Hepatocyte (in vitro differentiated cells): ENCODE measurements around the gene MBP. TPM values are rescaled to one million over a fixed set of nuclear protein-coding genes. Genes with fewer than 3 reads are reported as not detected.

Experiments
- DNase-seq: peaks from one replicate; pipeline ENCODE4 v3.0.0-alpha.2; 2016; ENCODE audit warnings: low spot score
- H2AFZ ChIP-seq: fragments of 200-600 bp; sonication (generic); 2 replicates; pipeline ENCODE4 v1.6.0; 2016; ENCODE audit warnings: antibody characterized with exemption, mild to moderate bottlenecking
- H3K27ac ChIP-seq: fragments of 200-600 bp; sonication (generic); 2 replicates; pipeline ENCODE4 v1.5.1; 2016; ENCODE audit warnings: mild to moderate bottlenecking
- H3K27me3 ChIP-seq: fragments of 200-600 bp; sonication (generic); 2 replicates; pipeline ENCODE4 v1.6.1; 2016
- H3K36me3 ChIP-seq: fragments of 200-600 bp; sonication (generic); replicated peaks from 2 replicates; pipeline ENCODE4 v1.5.1; 2016; ENCODE audit warnings: low read depth; ENCODE audit not compliant: insufficient read depth
- H3K4me1 ChIP-seq: fragments of 200-600 bp; sonication (generic); 2 replicates; pipeline ENCODE4 v1.5.1; 2016; ENCODE audit warnings: mild to moderate bottlenecking, moderate library complexity; ENCODE audit not compliant: insufficient read depth
- H3K4me2 ChIP-seq: fragments of 200-600 bp; sonication (generic); 2 replicates; pipeline ENCODE4 v1.6.0; 2016
- H3K4me3 ChIP-seq: fragments of 200-600 bp; sonication (generic); 2 replicates; pipeline ENCODE4 v1.5.1; 2016; ENCODE audit warnings: mild to moderate bottlenecking
- H3K79me2 ChIP-seq: fragments of 200-600 bp; sonication (generic); 2 replicates; pipeline ENCODE4 v1.6.0; 2017; ENCODE audit warnings: mild to moderate bottlenecking
- H3K9me2 ChIP-seq: fragments of 200-600 bp; sonication (generic); replicated peaks from 2 replicates; pipeline ENCODE4 v1.6.0; 2017; ENCODE audit warnings: mild to moderate bottlenecking; ENCODE audit not compliant: insufficient read depth
- H3K9me3 ChIP-seq: fragments of 200-600 bp; sonication (generic); 2 replicates; pipeline ENCODE4 v1.5.1; 2016; ENCODE audit warnings: low read depth, mild to moderate bottlenecking
- H4K20me1 ChIP-seq: fragments of 200-600 bp; sonication (generic); 2 replicates; pipeline ENCODE4 v1.6.0; 2016; ENCODE audit warnings: mild to moderate bottlenecking; ENCODE audit not compliant: insufficient read depth, poor library complexity, severe bottlenecking
- EZH2 ChIP-seq: fragments of 200-600 bp; sonication (generic); IDR thresholded peaks from 2 replicates; pipeline ENCODE4 v1.6.1; 2016; ENCODE audit warnings: antibody characterized with exemption, mild to moderate bottlenecking, borderline replicate concordance
- EZH2phosphoT487 ChIP-seq: fragments of 200-600 bp; sonication (generic); IDR thresholded peaks from one replicate; pipeline ENCODE4 v1.6.1; 2018; ENCODE audit warnings: antibody characterized with exemption, mild to moderate bottlenecking, low read depth, moderate library complexity; ENCODE audit not compliant: unreplicated experiment, severe bottlenecking
- WGBS: methylation state at CpG from one replicate; pipeline ENCODE4 v1.1.6; 2016; ENCODE audit warnings: low lambda C conversion rate; ENCODE audit errors: missing lambda C conversion rate; 5-methylcytosine and 5-hydroxymethylcytosine counted together
- polyA plus RNA-seq: library from polyadenylated mRNA; unstranded; fragments of >200 nt; fragmentation: Nextera tagmentation; extraction: Ambion mirVana; gene quantifications from 2 replicates; pipeline ENCODE4 v1.2.1, GENCODE V29; 2016
- total RNA-seq: library from RNA; depleted of rRNA; stranded (reverse); fragments of >200 nt; gene quantifications from 2 replicates; pipeline ENCODE4 v1.2.3, GENCODE V29; 2014
- TF ChIP-seq, protein P1 (sequence below): fragments of 200-600 bp; sonication (generic); IDR thresholded peaks from 2 replicates; pipeline ENCODE4 v1.5.1; 2016; ENCODE audit warnings: antibody characterized with exemption, mild to moderate bottlenecking; ENCODE audit not compliant: poor library complexity

MBP gene
- total and polyA plus RNA-seq, 2 experiments from 2014 or later = 21.6 to 22.1 TPM

DNA sequence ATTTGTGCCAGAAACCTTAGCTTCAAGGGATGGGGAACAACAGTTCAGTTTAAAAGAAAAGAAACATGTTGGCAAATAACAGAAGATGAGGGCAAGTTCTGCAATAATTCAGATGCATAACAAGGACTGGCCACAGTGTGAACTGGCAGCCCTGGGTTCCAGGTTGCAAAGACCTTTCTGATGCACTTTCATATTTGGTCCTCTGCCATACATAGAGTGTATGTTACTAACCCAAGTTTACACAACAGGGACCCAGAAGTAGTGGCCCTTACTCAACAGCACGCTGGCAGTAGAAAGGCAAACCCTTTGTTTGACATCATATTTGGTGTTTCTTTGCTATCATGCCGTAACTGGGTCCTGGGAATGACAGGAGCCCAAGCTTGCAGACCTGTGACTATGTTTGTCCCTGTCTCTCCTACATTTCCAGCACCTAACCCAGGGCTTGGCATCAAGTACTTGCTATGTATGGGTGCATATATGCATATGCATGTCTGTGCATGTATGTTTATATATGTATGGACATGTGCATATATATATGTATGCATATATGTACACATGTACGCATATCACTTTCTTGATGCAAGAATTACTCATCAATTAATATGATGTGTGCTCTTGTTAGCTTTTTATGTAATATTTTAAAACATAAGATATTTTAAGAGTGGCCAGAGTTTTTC, 94.3 kb downstream of the MBP start:
- whole genome bisulfite sequencing = 78% methylated on average over 3 of the region's 3 CpGs
- H2AFZ ChIP-seq = no peak overlapping the region
- H3K9me3 ChIP-seq = no peaks in the 10 kb centered on the region
- H3K36me3 ChIP-seq = no peaks in the 10 kb centered on the region
- no peaks in the 10 kb centered on the region for H3K79me2 ChIP-seq
- no peak overlapping the region for H3K27ac ChIP-seq
- H3K4me2 ChIP-seq = no peak overlapping the region
- DNase-seq = no peak
- H3K9me2 ChIP-seq = no peaks in the 10 kb centered on the region
- TF ChIP-seq EZH2phosphoT487 (no peak), EZH2 (no peak)
- TF ChIP-seq, protein P1, sequence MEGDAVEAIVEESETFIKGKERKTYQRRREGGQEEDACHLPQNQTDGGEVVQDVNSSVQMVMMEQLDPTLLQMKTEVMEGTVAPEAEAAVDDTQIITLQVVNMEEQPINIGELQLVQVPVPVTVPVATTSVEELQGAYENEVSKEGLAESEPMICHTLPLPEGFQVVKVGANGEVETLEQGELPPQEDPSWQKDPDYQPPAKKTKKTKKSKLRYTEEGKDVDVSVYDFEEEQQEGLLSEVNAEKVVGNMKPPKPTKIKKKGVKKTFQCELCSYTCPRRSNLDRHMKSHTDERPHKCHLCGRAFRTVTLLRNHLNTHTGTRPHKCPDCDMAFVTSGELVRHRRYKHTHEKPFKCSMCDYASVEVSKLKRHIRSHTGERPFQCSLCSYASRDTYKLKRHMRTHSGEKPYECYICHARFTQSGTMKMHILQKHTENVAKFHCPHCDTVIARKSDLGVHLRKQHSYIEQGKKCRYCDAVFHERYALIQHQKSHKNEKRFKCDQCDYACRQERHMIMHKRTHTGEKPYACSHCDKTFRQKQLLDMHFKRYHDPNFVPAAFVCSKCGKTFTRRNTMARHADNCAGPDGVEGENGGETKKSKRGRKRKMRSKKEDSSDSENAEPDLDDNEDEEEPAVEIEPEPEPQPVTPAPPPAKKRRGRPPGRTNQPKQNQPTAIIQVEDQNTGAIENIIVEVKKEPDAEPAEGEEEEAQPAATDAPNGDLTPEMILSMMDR = no peak
- H3K4me3 ChIP-seq = no peak overlapping the region
- no peaks in the 10 kb centered on the region for H3K4me1 ChIP-seq
- H3K27me3 ChIP-seq = no peaks in the 10 kb centered on the region
- H4K20me1 ChIP-seq = no peaks in the 10 kb centered on the region

DNA sequence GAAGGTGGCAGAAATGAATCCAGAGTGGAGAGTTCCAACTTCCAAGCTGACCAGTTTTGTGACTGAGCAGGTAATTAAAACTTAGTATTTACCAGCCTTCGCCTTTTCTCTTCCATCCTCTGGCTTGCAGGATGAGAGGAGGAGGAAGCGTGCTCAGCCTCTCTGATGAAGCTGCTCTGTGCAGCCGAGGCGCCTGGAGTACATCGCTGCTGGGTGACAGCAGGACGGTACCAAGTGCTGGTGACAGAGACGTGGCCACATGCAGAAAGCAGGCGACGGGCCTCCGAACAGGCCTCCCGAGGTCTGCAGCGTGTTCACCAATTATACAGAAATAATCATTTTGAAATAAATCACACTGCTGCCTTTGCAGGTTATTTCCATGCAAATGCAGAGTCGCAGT, 95.0 kb downstream of the MBP start:
- Histone ChIP-seq H3K27me3 (no peaks in the 10 kb centered on the region), H3K9me2 (no peaks in the 10 kb centered on the region), H3K79me2 (no peaks in the 10 kb centered on the region), H4K20me1 (no peaks in the 10 kb centered on the region), H3K4me2 (no peak overlapping the region), H2AFZ (no peak overlapping the region), H3K4me1 (no peaks in the 10 kb centered on the region), H3K4me3 (no peak overlapping the region), H3K36me3 (no peaks in the 10 kb centered on the region), H3K27ac (no peak overlapping the region), H3K9me3 (no peaks in the 10 kb centered on the region)
- 93% methylated on average over 13 of the region's 13 CpGs for WGBS
- TF ChIP-seq, protein P1 = no peak
- no peak for TF ChIP-seq EZH2phosphoT487
- no peak for TF ChIP-seq EZH2
- DNase-seq = no peak

DNA sequence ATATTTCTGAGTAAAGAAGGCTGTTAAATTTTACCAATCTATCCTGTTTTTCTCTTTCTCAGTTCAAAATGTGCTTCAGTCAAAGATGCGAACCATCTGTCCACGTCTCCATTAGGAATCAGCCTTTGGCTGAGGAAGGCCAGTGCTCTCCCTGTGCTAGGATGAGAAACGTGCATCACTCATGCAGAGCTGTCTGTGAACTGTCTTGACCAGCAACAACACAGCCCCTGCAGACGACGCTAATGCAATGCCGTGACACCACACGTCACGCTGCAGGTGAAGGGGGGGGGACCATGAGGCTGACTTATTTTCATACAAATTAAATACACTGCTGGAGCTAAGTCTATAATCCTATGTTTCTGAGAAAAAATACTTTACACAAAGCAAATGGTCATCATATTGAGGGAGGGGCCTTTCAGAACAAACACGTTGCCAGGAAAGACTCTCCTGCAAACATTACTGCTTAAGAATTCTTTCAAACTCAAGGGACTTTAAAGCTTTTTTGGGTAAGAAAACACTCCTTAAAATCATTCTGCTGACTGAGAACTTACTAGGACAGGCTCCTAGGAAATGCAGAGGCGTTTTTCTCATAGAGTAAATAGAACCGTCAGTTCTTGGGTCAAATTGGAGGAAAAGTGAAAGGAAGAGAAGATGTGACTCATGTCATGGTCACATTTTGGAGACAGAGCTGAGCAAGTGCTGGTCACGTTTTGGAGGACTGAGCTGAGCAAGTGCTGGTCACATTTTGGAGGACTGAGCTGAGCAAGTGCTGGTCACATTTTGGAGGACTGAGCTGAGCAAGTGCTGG, 97.0 kb downstream of the MBP start:
- no peak overlapping the region for H2AFZ ChIP-seq
- no peak for DNase-seq
- H3K4me2 ChIP-seq = no peak overlapping the region

More for the DNA sequence above, 97.0 kb downstream of the MBP start:
- Histone ChIP-seq H3K79me2 (no peaks in the 10 kb centered on the region), H3K36me3 (no peaks in the 10 kb centered on the region), H3K9me3 (no peaks in the 10 kb centered on the region), H3K27me3 (no peaks in the 10 kb centered on the region), H3K4me1 (no peaks in the 10 kb centered on the region), H3K4me3 (no peak overlapping the region), H3K9me2 (no peaks in the 10 kb centered on the region), H3K27ac (no peak overlapping the region), H4K20me1 (no peaks in the 10 kb centered on the region)
- TF ChIP-seq EZH2 = no peak
- TF ChIP-seq, protein P1 = no peak
- TF ChIP-seq EZH2phosphoT487 = no peak
- 73% methylated on average over 12 of the region's 12 CpGs for WGBS
